ENCODE measurements around the gene EPN3. TPM values are rescaled to one million over a fixed set of nuclear protein-coding genes. Genes with fewer than 3 reads are reported as not detected.
A peak's percentile ranks its signal among the peaks of the same experiment; 100 is the strongest.

EPN3 gene
- total RNA-seq, 4 donors from 2014 or later, result 30.3 to 110 (median 78.5) TPM

DNA sequence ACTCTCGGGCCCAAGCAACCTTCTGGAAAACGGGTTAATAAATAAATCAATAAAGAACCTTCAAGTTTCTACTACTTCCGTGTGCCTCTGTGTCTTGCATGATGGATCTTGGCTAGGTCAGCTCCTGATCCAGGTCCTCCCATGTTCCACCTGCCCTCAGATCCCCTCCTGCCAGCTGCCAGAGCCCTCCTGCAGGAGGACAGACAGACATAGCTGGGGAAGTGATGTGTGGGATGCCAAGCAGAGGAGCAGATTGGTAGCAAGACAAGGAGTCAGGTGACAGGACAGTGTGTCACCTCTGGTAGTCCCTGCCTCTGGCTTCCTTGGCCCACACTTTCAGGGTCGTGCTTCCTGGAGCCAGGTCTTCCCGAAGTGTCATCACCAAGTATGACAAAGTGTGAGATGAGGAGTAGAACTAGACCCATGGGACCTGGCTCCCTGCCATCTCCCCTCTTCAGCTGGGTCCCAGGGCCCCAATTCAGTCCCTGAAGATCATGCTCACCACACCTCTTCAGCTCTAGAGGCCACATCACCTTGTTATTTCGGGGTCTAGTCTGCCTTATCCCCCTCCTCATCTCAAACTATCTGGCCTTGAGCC, 1.0 kb upstream of the EPN3 start:
- Histone ChIP-seq H3K27ac (no peak overlapping the region), H3K4me3 (no peak overlapping the region), H3K36me3 (no peaks in the 10 kb centered on the region), H3K9me3 (no peaks in the 10 kb centered on the region), H3K27me3 (peaks cover 38% of the 10 kb centered on the region), H3K4me1 (peaks cover 44% of the 10 kb centered on the region)
- WGBS, result 65% methylated on average over 6 of the region's 6 CpGs
- no peak for DNase-seq (ENCODE audit: low spot score in 2 of 2)
- no peak for TF ChIP-seq EP300 (IDR thresholded peaks at IDR 0.05)
- TF ChIP-seq POLR2AphosphoS5 (IDR thresholded peaks at IDR 0.05), result no peak
- TF ChIP-seq, protein P1, sequence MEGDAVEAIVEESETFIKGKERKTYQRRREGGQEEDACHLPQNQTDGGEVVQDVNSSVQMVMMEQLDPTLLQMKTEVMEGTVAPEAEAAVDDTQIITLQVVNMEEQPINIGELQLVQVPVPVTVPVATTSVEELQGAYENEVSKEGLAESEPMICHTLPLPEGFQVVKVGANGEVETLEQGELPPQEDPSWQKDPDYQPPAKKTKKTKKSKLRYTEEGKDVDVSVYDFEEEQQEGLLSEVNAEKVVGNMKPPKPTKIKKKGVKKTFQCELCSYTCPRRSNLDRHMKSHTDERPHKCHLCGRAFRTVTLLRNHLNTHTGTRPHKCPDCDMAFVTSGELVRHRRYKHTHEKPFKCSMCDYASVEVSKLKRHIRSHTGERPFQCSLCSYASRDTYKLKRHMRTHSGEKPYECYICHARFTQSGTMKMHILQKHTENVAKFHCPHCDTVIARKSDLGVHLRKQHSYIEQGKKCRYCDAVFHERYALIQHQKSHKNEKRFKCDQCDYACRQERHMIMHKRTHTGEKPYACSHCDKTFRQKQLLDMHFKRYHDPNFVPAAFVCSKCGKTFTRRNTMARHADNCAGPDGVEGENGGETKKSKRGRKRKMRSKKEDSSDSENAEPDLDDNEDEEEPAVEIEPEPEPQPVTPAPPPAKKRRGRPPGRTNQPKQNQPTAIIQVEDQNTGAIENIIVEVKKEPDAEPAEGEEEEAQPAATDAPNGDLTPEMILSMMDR (IDR thresholded peaks at IDR 0.05), result no peak
- TF ChIP-seq POLR2A (IDR thresholded peaks at IDR 0.05), result no peak

DNA sequence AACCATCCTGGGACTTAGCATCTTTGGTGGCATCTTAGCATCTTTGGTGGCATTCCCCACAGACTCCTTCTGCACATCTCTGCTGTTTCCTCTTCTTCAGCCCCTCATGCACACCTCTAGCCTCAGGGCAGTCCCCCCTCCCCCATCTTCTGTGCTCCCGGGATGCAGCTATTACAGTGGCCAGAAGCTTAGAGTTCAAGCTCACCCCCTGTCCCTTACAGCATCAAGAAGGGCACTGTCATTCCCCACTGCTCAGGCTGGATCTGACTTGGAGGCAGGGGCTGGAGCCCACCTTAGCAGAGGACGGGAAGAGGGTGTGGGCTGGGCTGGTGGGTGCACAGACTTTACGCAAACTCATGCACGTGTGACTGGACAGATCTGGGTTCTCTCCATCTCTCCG, 650 bp downstream of the EPN3 start:
- H3K4me1 ChIP-seq, result peaks cover 44% of the 10 kb centered on the region
- H3K36me3 ChIP-seq, result no peaks in the 10 kb centered on the region
- no peaks in the 10 kb centered on the region for H3K9me3 ChIP-seq
- H3K4me3 ChIP-seq, result peak overlapping the region; percentile 51
- TF ChIP-seq POLR2AphosphoS5 (IDR thresholded peaks at IDR 0.05) (no peak), EP300 (IDR thresholded peaks at IDR 0.05) (no peak), POLR2A (IDR thresholded peaks at IDR 0.05) (no peak)
- TF ChIP-seq, protein P1 (IDR thresholded peaks at IDR 0.05), result no peak
- H3K27ac ChIP-seq, result peak overlapping the region; percentile 78
- no peak for DNase-seq (ENCODE audit: low spot score in 2 of 2)
- H3K27me3 ChIP-seq, result peaks cover 38% of the 10 kb centered on the region
- 10% methylated on average over 5 of the region's 5 CpGs for WGBS

DNA sequence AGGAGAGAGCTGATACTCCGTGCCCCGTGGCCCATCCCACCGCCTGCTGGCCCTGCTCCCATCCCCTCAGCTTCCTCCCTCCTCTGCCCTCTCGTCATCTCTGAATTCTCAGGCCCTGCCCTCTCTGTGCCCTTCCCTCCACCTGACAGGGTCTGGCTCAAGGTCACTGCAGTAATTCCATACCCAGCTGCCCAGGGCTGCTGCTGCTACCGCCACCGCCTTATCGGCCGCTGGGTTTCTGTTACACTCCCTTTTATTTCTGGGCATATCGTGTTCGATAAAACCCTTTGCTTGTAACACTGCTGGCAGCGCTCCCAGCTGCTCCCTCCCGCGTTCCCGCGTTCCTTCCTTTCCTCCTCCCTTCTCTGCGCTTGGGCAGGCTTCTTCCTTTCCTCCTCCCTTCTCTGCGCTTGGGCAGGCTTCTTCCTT, 1.2 kb downstream of the EPN3 start:
- peaks cover 36% of the 10 kb centered on the region for H3K27me3 ChIP-seq
- H3K9me3 ChIP-seq, result no peaks in the 10 kb centered on the region
- DNase-seq (ENCODE audit: low spot score in 2 of 2), result no peak

DNA sequence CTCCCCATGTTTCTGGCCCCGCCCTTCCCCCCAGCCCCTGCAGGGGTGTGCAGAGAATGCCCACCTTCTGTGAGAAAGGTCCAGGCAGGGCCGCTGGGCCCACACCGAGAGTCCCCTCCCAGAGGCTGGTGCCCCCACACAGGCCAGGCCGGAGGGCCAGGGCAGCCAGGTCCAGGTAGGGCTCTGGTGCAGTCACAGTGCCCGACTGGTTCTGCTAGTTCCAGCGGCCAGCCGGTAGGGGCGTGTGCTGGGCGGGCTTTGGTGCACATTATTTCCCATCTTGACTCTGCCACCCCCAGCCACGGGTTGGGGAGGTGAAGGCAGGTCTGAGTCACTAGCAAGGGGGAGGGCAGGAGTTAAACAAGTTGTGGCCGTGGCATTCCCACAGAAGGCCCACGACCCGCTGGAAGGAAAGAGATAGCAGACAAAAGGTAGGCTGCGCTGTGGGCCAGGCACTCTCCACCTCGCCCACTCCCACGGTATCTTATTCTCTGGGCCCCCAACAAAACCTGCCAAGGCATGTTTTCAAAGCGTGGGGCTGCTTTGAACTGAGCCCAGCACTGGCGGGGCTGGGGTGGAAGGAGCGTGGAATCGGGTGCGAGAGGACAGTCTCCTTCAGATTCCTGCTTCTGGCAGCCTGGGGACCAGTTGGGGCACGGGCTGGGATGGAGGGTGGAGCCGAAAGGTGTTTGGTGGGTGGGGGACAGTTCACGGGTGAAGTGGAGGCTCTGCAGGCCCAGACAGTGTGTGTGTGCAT, 1.9 kb downstream of the EPN3 start:
- no peaks in the 10 kb centered on the region for H3K36me3 ChIP-seq
- peak overlapping the region; percentile 78 for H3K27ac ChIP-seq
- H3K4me1 ChIP-seq, result peaks cover 48% of the 10 kb centered on the region
- peaks cover 32% of the 10 kb centered on the region for H3K27me3 ChIP-seq
- no peak for DNase-seq (ENCODE audit: low spot score in 2 of 2)
- H3K9me3 ChIP-seq, result no peaks in the 10 kb centered on the region
- whole genome bisulfite sequencing, result 39% methylated on average over 21 of the region's 24 CpGs
- no peak for TF ChIP-seq POLR2AphosphoS5 (IDR thresholded peaks at IDR 0.05)
- TF ChIP-seq, protein P1 (IDR thresholded peaks at IDR 0.05), result peak; percentile 13 to 32
- peak overlapping the region; percentile 51 for H3K4me3 ChIP-seq

More for the DNA sequence above, 1.2 kb downstream of the EPN3 start:
- Histone ChIP-seq H3K36me3 (no peaks in the 10 kb centered on the region), H3K27ac (peak overlapping the region; percentile 78), H3K4me3 (peak overlapping the region; percentile 51), H3K4me1 (peaks cover 44% of the 10 kb centered on the region)
- 2% methylated on average over 17 of the region's 17 CpGs for WGBS
- TF ChIP-seq, protein P1 (IDR thresholded peaks at IDR 0.05), result no peak
- TF ChIP-seq POLR2AphosphoS5 (IDR thresholded peaks at IDR 0.05), result no peak
- TF ChIP-seq EP300 (IDR thresholded peaks at IDR 0.05), result no peak
- no peak for TF ChIP-seq POLR2A (IDR thresholded peaks at IDR 0.05)

DNA sequence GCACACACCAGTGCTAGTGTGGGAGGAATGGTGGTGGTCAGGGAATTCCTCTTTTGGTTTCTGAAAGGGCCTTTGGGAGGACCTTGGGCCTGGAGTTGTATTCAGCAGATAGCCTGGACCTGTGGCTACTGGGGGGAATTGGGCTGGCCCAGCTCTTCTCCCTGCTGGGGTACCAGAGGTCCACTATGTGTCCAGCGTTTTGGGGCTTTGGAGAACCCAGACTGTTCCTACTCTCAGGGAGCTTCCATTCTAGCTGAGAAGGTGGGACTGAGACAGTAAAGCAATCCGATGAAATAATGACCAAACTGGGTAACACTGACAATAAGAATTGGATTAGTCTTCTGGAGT, 2.4 kb downstream of the EPN3 start:
- no peaks in the 10 kb centered on the region for H3K36me3 ChIP-seq
- DNase-seq (ENCODE audit: low spot score in 2 of 2), result no peak
- peak overlapping the region; percentile 78 for H3K27ac ChIP-seq
- peaks cover 53% of the 10 kb centered on the region for H3K4me1 ChIP-seq
- TF ChIP-seq EP300 (IDR thresholded peaks at IDR 0.05) (no peak), POLR2AphosphoS5 (IDR thresholded peaks at IDR 0.05) (no peak), POLR2A (IDR thresholded peaks at IDR 0.05) (no peak)
- TF ChIP-seq, protein P1 (IDR thresholded peaks at IDR 0.05), result no peak
- peaks cover 28% of the 10 kb centered on the region for H3K27me3 ChIP-seq
- H3K9me3 ChIP-seq, result no peaks in the 10 kb centered on the region
- H3K4me3 ChIP-seq, result peak overlapping the region; percentile 51
- WGBS, result 65% methylated on average over 2 of the region's 2 CpGs

Measured in suprapubic skin (tissue), 4 donors.